Testis (tissue), 2 donors: ENCODE measurements around the gene GRXCR2.

Experiments used
- POLR2A ChIP-seq: fragments of 450-650 bp; IDR thresholded peaks from one replicate; pipeline ENCODE4 v1.6.1; 2017; ENCODE audit warnings: antibody characterized with exemption, mild to moderate bottlenecking, moderate library complexity
- TF ChIP-seq, protein P1 (sequence below), 3 experiments: fragments of 450-650 bp in 2 of 3; fragments of 200-600 bp in 1 of 3; sonication (generic) in 1 of 3; IDR thresholded peaks; one replicate each; pipeline ENCODE4 v1.5.1; 2016 to 2019; ENCODE audit warnings: antibody characterized with exemption in 3 of 3, mild to moderate bottlenecking in 2 of 3, moderate library complexity in 1 of 3

DNA sequence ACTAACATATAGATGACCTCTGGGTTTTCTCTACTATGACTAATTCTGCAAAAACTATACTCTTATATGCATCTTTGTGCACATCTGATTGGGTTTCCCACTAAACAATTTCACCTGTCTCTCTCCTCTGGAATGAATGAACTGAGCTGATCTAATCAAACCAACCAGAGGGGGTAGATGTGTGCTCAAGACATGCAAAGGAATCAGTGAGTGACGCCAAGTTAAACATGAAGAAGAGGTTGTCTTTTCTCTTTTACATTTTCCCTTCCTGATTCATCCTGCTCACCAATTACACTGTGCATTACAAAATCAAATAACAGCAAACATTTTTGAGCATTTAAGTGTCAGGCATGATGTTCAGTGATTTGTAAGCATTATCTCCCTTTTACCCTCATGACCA lies 29.6 kb upstream of the GRXCR2 start:
- no peak for TF ChIP-seq POLR2A
- TF ChIP-seq, protein P1, sequence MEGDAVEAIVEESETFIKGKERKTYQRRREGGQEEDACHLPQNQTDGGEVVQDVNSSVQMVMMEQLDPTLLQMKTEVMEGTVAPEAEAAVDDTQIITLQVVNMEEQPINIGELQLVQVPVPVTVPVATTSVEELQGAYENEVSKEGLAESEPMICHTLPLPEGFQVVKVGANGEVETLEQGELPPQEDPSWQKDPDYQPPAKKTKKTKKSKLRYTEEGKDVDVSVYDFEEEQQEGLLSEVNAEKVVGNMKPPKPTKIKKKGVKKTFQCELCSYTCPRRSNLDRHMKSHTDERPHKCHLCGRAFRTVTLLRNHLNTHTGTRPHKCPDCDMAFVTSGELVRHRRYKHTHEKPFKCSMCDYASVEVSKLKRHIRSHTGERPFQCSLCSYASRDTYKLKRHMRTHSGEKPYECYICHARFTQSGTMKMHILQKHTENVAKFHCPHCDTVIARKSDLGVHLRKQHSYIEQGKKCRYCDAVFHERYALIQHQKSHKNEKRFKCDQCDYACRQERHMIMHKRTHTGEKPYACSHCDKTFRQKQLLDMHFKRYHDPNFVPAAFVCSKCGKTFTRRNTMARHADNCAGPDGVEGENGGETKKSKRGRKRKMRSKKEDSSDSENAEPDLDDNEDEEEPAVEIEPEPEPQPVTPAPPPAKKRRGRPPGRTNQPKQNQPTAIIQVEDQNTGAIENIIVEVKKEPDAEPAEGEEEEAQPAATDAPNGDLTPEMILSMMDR (IDR thresholded peaks at IDR 0.05), result no peak
